OCI-LY7 (cell line): ENCODE results near the gene FGFR4. TPM values are rescaled to one million over a fixed set of nuclear protein-coding genes. Genes with fewer than 3 reads are reported as not detected.

Experiments
- BruUV-seq: library from RNA; stranded (reverse); fragments of 400-500 nt; replicated peaks from 2 replicates; lab custom pipeline; 2021; lab: Mats Ljungman, UMichigan
- CTCF ChIA-PET: fragments of 300-600 bp; sonication (Branson Sonifier 250); formaldehyde crosslinking; loops from one replicate; lab custom pipeline; 2022; ENCODE audit warnings: antibody characterized with exemption; ENCODE audit not compliant: unreplicated experiment; lab: Charles Lee
- POLR2A ChIA-PET: fragments of 300-600 bp; sonication (Branson Sonifier 250); formaldehyde crosslinking; loops from one replicate; lab custom pipeline; 2022; ENCODE audit warnings: antibody characterized with exemption; lab: Charles Lee
- DNase-seq: peaks from one replicate; pipeline ENCODE4 v3.0.0-alpha.2; 2015; ENCODE audit warnings: low spot score
- H2AFZ ChIP-seq: fragments of 200-600 bp; sonication (generic), shearing (Covaris generic); 2 replicates; pipeline ENCODE4 v1.6.1; 2014; ENCODE audit warnings: mild to moderate bottlenecking, antibody characterized with exemption, low read length, moderate library complexity
- H3K27ac ChIP-seq: fragments of 200-600 bp; sonication (generic); 2 replicates; pipeline ENCODE4 v1.5.1; 2014; ENCODE audit warnings: mixed run types, low read depth, mild to moderate bottlenecking, moderate library complexity, low read length, inconsistent platforms; ENCODE audit not compliant: poor library complexity, severe bottlenecking
- H3K36me3 ChIP-seq: fragments of 200-600 bp; sonication (generic); 2 replicates; pipeline ENCODE4 v1.6.1; 2014; ENCODE audit warnings: mild to moderate bottlenecking, antibody characterized with exemption, low read length, moderate library complexity, mixed read lengths; ENCODE audit not compliant: insufficient read depth
- H3K4me1 ChIP-seq: fragments of 200-600 bp; sonication (generic); 2 replicates; pipeline ENCODE4 v1.5.1; 2014; ENCODE audit warnings: mild to moderate bottlenecking, low read length; ENCODE audit not compliant: insufficient read depth, poor library complexity, severe bottlenecking
- H3K4me2 ChIP-seq: fragments of 200-600 bp; sonication (generic); 2 replicates; pipeline ENCODE4 v1.6.1; 2014; ENCODE audit warnings: mild to moderate bottlenecking, low read length
- H3K4me3 ChIP-seq: fragments of 200-600 bp; sonication (generic); 2 replicates; pipeline ENCODE4 v1.5.1; 2014; ENCODE audit warnings: mild to moderate bottlenecking, low read depth, low read length; ENCODE audit not compliant: poor library complexity, severe bottlenecking
- H3K79me2 ChIP-seq: fragments of 200-600 bp; sonication (generic); 2 replicates; pipeline ENCODE4 v1.6.1; 2016; ENCODE audit warnings: low read depth, mild to moderate bottlenecking, low read length, moderate library complexity, mixed read lengths; ENCODE audit not compliant: insufficient read depth
- H3K9me2 ChIP-seq: fragments of 200-600 bp; sonication (generic); 2 replicates; pipeline ENCODE4 v1.6.1; 2016; ENCODE audit warnings: mild to moderate bottlenecking, low read length, mixed read lengths; ENCODE audit not compliant: insufficient read depth
- H3K9me3 ChIP-seq: fragments of 200-600 bp; sonication (generic); 2 replicates; pipeline ENCODE4 v1.6.1; 2014; ENCODE audit warnings: mild to moderate bottlenecking, mixed run types, low read length, mixed read lengths
- H4K20me1 ChIP-seq: fragments of 200-600 bp; sonication (generic); 2 replicates; pipeline ENCODE4 v1.6.1; 2014; ENCODE audit warnings: mild to moderate bottlenecking, antibody characterized with exemption, low read length, moderate library complexity, mixed read lengths; ENCODE audit not compliant: insufficient read depth
- EZH2phosphoT487 ChIP-seq: fragments of 200-600 bp; sonication (generic); IDR thresholded peaks from 2 replicates; pipeline ENCODE4 v1.6.1; 2018; ENCODE audit warnings: low read depth, borderline replicate concordance, mild to moderate bottlenecking, mixed run types, antibody characterized with exemption, low read length, moderate library complexity, mixed read lengths
- intact Hi-C: fragments of 100-400 bp; cut with micrococcal nuclease; formaldehyde crosslinking; loops from one replicate; pipeline ENCODE4 v1.10.0; 2022; ENCODE audit not compliant: unreplicated experiment
- total RNA-seq, 2 experiments: library from RNA; depleted of rRNA in 1 of 2; stranded (reverse); fragments of >200 nt in 1 of 2; shearing (Covaris generic) in 1 of 2; gene quantifications; 2 replicates each; pipeline ENCODE4 v1.2.3, GENCODE V29; 2014 to 2022
- TF ChIP-seq, protein P1 (sequence below): fragments of 200-600 bp; sonication (generic); conservative IDR thresholded peaks from 2 replicates; pipeline ENCODE4 v1.5.1; 2014; ENCODE audit warnings: mild to moderate bottlenecking, antibody characterized with exemption, low read length, moderate library complexity, mixed read lengths

Gene FGFR4
- total RNA-seq, 2 experiments from 2014 or later = 1.2 to 4.5 TPM

DNA sequence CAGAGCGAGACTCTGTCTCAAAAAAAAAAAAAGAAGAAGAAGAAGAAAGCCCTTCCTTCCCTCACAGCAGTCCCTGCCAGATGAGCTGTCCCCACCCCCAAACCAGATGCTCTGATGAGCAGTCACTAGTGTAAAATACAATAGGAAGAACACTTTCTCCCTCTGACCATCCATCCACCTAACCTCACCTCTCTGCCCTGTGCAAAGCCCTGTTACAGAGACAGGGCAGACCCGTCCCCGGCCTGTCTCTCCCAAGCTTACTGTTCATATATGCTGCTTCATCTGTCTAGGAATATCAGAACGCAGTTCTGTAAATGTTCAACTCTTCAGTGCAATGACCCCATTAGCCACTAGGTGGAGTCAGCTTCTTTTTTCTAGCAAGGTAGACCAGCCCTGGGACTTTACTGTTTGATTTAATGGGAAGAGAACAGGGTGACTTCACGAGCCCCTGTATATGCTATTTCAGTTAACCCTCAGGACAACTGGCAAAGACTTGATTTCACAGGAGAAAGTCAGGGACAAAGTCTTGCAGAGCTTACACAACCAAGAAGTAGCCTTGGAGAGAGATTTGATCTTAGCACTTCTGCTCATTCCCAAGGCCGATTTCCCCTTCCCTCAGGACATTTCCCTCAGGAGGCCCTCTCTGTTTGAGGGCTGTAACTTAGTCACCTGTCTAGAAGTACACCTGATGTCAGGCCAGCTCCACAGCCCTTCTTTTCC is 14.9 kb upstream of the FGFR4 start:
- BruUV-seq = no TSS peak
- H4K20me1 ChIP-seq = no peaks in the 10 kb centered on the region
- POLR2A ChIA-PET = interaction anchor here (0.5 to 2.2 kb wide), 12 partner anchors 10 to 411 kb away, joined by 3 to 9 read pairs (median 4); no protein-coding TSS in a partner anchor

DNA sequence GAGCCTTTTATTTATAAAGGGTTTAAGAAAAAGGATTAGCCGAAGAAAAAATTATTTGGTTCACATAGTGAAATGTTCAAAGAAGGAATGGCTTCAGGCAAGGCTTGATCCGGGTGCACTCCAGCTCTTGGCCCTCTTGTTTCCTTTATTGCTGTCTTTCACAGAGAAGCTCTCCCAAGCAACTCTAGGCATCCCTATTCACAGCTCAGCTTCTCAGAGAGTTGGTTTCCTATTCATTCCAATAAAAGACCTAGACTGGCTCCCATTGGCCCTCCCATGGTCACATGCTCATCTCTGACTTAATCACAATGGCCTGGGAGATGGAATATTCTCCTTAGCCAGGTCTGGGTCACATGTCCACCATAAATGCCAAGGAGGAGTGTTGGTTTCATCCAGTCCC is 9.4 kb upstream of the FGFR4 start:
- no peaks in the 10 kb centered on the region for H3K9me2 ChIP-seq
- peaks cover 3% of the 10 kb centered on the region; the same call in 1 of the 2 replicates for H3K36me3 ChIP-seq
- TF ChIP-seq, protein P1, sequence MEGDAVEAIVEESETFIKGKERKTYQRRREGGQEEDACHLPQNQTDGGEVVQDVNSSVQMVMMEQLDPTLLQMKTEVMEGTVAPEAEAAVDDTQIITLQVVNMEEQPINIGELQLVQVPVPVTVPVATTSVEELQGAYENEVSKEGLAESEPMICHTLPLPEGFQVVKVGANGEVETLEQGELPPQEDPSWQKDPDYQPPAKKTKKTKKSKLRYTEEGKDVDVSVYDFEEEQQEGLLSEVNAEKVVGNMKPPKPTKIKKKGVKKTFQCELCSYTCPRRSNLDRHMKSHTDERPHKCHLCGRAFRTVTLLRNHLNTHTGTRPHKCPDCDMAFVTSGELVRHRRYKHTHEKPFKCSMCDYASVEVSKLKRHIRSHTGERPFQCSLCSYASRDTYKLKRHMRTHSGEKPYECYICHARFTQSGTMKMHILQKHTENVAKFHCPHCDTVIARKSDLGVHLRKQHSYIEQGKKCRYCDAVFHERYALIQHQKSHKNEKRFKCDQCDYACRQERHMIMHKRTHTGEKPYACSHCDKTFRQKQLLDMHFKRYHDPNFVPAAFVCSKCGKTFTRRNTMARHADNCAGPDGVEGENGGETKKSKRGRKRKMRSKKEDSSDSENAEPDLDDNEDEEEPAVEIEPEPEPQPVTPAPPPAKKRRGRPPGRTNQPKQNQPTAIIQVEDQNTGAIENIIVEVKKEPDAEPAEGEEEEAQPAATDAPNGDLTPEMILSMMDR = no peak
- no peak for TF ChIP-seq EZH2phosphoT487
- H3K4me3 ChIP-seq = no peak overlapping the region
- H3K4me1 ChIP-seq = peaks cover under 1% of the 10 kb centered on the region
- CTCF ChIA-PET = no interaction called here
- POLR2A ChIA-PET = no interaction called here
- H3K79me2 ChIP-seq = no peaks in the 10 kb centered on the region
- intact Hi-C loops = no loop called here
- H3K27ac ChIP-seq = no peak overlapping the region
- H3K4me2 ChIP-seq = no peak overlapping the region
- BruUV-seq = no TSS peak
- H4K20me1 ChIP-seq = no peaks in the 10 kb centered on the region
- no peak for DNase-seq
- H2AFZ ChIP-seq = no peak overlapping the region
- no peaks in the 10 kb centered on the region for H3K9me3 ChIP-seq

More for the DNA sequence above, 14.9 kb upstream of the FGFR4 start:
- no peaks in the 10 kb centered on the region for H3K79me2 ChIP-seq
- DNase-seq = peak; percentile 91
- intact Hi-C loops = loop anchor here (1.0 to 5.0 kb wide), 2 partner anchors 40 to 240 kb away; partner anchors contain the start of gene MXD3
- CTCF ChIA-PET = interaction anchor here (0.6 to 2.9 kb wide), 10 partner anchors 11 to 411 kb away, joined by 3 to 11 read pairs (median 4); partner anchors contain the start of genes FGFR4 and UIMC1
- peaks cover 25% of the 10 kb centered on the region for H3K4me1 ChIP-seq
- no peak for TF ChIP-seq EZH2phosphoT487
- TF ChIP-seq, protein P1 = peak; percentile 97
- no peak overlapping the region for H3K4me3 ChIP-seq
- H2AFZ ChIP-seq = no peak overlapping the region
- H3K36me3 ChIP-seq = peaks cover 3% of the 10 kb centered on the region; the same call in 1 of the 2 replicates
- H3K27ac ChIP-seq = peak overlapping the region; percentile 63
- no peaks in the 10 kb centered on the region for H3K9me2 ChIP-seq
- peak overlapping the region; percentile 74; the same call in 1 of the 2 replicates for H3K4me2 ChIP-seq
- H3K9me3 ChIP-seq = no peaks in the 10 kb centered on the region

DNA sequence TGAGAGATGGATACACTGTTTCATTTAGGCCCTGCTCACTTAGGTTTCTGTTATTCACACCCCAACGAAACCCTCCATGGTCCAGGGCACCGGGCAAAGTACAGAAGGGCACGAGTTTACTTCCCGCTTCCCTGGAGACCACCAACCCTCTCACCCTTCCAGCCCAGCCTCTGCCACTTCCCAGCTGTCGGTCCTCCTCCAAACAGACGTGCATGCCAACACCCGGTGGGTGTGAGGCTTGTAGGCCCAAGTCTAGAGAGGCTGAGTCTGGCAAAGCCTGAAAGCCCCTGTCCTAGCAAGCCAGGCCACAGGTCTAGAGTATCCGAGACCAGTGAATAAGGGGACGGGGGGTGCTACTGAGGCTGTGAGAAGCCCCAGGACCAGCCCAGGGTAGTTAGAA is 7.1 kb upstream of the FGFR4 start:
- Histone ChIP-seq H4K20me1 (no peaks in the 10 kb centered on the region), H3K36me3 (no peaks in the 10 kb centered on the region), H3K27ac (no peak overlapping the region), H3K4me2 (no peak overlapping the region), H3K4me3 (no peak overlapping the region), H2AFZ (no peak overlapping the region), H3K9me2 (no peaks in the 10 kb centered on the region), H3K79me2 (no peaks in the 10 kb centered on the region), H3K4me1 (no peaks in the 10 kb centered on the region), H3K9me3 (no peaks in the 10 kb centered on the region)
- no TSS peak for BruUV-seq
- intact Hi-C loops = loop anchor here (10.0 kb wide), 1 partner anchor 415 kb away; no protein-coding TSS in a partner anchor
- ChIA-PET POLR2A (no interaction called here), CTCF (no interaction called here)
- DNase-seq = no peak
- TF ChIP-seq, protein P1 = no peak
- TF ChIP-seq EZH2phosphoT487 = no peak
